Liver (tissue), 3 donors: ENCODE measurements around the gene REPS1.

Source experiments
- EGR1 ChIP-seq, 2 donors: IDR thresholded peaks; 2 replicates each; pipeline ENCODE4 v1.6.1; 2016 to 2018; ENCODE audit warnings: antibody characterized with exemption in 2 of 2, low read depth in 2 of 2
- GABPA ChIP-seq, 2 donors: IDR thresholded peaks in 1 of 2; conservative IDR thresholded peaks in 1 of 2; 2 replicates each; pipeline ENCODE4 v1.6.1; 2016; ENCODE audit warnings: antibody characterized with exemption in 2 of 2, mild to moderate bottlenecking in 1 of 2, moderate library complexity in 1 of 2
- RXRA ChIP-seq, 2 donors: IDR thresholded peaks; 2 replicates each; pipeline ENCODE4 v1.6.1; 2017 to 2018; ENCODE audit warnings: antibody characterized with exemption in 2 of 2, mild to moderate bottlenecking in 1 of 2
- TAF1 ChIP-seq: conservative IDR thresholded peaks from 2 replicates; pipeline ENCODE4 v1.6.1; 2016; ENCODE audit warnings: antibody characterized with exemption, mild to moderate bottlenecking
- YY1 ChIP-seq: IDR thresholded peaks from 2 replicates; pipeline ENCODE4 v1.6.1; 2016; ENCODE audit warnings: antibody characterized with exemption, mild to moderate bottlenecking
- TF ChIP-seq, protein P1 (sequence below): fragments of 150-350 bp; IDR thresholded peaks from 2 replicates; pipeline ENCODE4 v1.5.1; 2017; ENCODE audit warnings: improper control_type of control experiment, low read depth, low read length; ENCODE audit not compliant: missing input control
- TF ChIP-seq, protein P2 (sequence below): IDR thresholded peaks from 2 replicates; pipeline ENCODE4 v1.6.1; 2016; ENCODE audit warnings: antibody characterized with exemption, mild to moderate bottlenecking
- donor health status: healthy.
- donor health status: healthy.

DNA sequence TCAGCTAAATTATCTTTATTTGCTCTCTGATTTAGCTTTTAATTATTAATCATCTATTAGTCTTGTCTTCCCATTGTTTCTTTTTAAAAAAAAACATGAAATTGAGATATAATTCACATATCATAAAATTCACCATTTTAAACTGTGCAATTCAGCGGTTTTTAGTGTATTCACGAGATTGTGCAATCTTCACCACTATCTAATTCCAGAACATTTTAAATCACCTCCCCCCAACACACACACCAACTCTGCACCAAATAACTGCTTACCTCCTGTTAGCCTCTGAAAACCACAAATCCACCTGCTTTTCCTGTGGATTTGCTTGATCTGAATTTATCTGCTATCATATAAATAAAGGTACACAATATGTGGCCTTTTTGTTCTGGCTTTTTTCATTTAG is 31.7 kb upstream of the REPS1 start:
- TF ChIP-seq, protein P1, sequence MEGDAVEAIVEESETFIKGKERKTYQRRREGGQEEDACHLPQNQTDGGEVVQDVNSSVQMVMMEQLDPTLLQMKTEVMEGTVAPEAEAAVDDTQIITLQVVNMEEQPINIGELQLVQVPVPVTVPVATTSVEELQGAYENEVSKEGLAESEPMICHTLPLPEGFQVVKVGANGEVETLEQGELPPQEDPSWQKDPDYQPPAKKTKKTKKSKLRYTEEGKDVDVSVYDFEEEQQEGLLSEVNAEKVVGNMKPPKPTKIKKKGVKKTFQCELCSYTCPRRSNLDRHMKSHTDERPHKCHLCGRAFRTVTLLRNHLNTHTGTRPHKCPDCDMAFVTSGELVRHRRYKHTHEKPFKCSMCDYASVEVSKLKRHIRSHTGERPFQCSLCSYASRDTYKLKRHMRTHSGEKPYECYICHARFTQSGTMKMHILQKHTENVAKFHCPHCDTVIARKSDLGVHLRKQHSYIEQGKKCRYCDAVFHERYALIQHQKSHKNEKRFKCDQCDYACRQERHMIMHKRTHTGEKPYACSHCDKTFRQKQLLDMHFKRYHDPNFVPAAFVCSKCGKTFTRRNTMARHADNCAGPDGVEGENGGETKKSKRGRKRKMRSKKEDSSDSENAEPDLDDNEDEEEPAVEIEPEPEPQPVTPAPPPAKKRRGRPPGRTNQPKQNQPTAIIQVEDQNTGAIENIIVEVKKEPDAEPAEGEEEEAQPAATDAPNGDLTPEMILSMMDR, result no peak
- no peak for TF ChIP-seq TAF1
- no peak for TF ChIP-seq EGR1 (IDR thresholded peaks at IDR 0.05; ENCODE audit: low read depth in 2 of 2)
- no peak for TF ChIP-seq RXRA (IDR thresholded peaks at IDR 0.05)
- no peak for TF ChIP-seq GABPA (IDR thresholded peaks at IDR 0.05 in 1 of 2, conservative IDR thresholded peaks at IDR 0.05 in 1 of 2)
- TF ChIP-seq YY1, result peak; percentile 39
- TF ChIP-seq, protein P2, sequence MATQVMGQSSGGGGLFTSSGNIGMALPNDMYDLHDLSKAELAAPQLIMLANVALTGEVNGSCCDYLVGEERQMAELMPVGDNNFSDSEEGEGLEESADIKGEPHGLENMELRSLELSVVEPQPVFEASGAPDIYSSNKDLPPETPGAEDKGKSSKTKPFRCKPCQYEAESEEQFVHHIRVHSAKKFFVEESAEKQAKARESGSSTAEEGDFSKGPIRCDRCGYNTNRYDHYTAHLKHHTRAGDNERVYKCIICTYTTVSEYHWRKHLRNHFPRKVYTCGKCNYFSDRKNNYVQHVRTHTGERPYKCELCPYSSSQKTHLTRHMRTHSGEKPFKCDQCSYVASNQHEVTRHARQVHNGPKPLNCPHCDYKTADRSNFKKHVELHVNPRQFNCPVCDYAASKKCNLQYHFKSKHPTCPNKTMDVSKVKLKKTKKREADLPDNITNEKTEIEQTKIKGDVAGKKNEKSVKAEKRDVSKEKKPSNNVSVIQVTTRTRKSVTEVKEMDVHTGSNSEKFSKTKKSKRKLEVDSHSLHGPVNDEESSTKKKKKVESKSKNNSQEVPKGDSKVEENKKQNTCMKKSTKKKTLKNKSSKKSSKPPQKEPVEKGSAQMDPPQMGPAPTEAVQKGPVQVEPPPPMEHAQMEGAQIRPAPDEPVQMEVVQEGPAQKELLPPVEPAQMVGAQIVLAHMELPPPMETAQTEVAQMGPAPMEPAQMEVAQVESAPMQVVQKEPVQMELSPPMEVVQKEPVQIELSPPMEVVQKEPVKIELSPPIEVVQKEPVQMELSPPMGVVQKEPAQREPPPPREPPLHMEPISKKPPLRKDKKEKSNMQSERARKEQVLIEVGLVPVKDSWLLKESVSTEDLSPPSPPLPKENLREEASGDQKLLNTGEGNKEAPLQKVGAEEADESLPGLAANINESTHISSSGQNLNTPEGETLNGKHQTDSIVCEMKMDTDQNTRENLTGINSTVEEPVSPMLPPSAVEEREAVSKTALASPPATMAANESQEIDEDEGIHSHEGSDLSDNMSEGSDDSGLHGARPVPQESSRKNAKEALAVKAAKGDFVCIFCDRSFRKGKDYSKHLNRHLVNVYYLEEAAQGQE, result no peak
